Breast epithelium (tissue), 4 donors: ENCODE measurements around the gene SNX33. TPM values are rescaled to one million over a fixed set of nuclear protein-coding genes. Genes with fewer than 3 reads are reported as not detected.
A peak's percentile ranks its signal among the peaks of the same experiment; 100 is the strongest.

Experiments
- DNase-seq, 2 donors: peaks; one replicate each; pipeline ENCODE4 v3.0.0-alpha.2; 2019; ENCODE audit warnings: low spot score in 2 of 2
- H3K27ac ChIP-seq, 2 donors: fragments of 200-600 bp; sonication (generic) in 1 of 2; one replicate each; pipeline ENCODE4 v1.5.1; 2016 to 2019; ENCODE audit warnings: mild to moderate bottlenecking in 1 of 2
- H3K27me3 ChIP-seq, 2 donors: fragments of 200-600 bp; sonication (generic) in 1 of 2; one replicate each; pipeline versions ENCODE4 v1.5.1 to v1.6.0; 2017 to 2019; ENCODE audit warnings: control low read depth in 1 of 2, mild to moderate bottlenecking in 1 of 2
- H3K36me3 ChIP-seq: fragments of 200-600 bp; one replicate; pipeline ENCODE4 v1.5.1; 2019
- H3K4me1 ChIP-seq, 2 donors: fragments of 200-600 bp; sonication (generic); one replicate each; pipeline ENCODE4 v1.5.1; 2016 to 2019; ENCODE audit warnings: control low read depth in 1 of 2
- H3K4me3 ChIP-seq, 3 donors: fragments of 200-600 bp; sonication (generic); 1 replicate in 2 of 3; 2 replicates in 1 of 3; pipeline ENCODE4 v1.5.1; 2016 to 2019; ENCODE audit warnings: mild to moderate bottlenecking in 3 of 3, moderate library complexity in 2 of 3
- H3K9me3 ChIP-seq, 2 donors: fragments of 200-600 bp; sonication (generic) in 1 of 2; one replicate each; pipeline ENCODE4 v1.5.1; 2016 to 2019; ENCODE audit warnings: control low read depth in 1 of 2
- CTCF ChIP-seq, 3 donors: fragments of 450-650 bp; IDR thresholded peaks; one replicate each; pipeline ENCODE4 v1.5.1; 2016 to 2017; ENCODE audit warnings: antibody characterized with exemption in 3 of 3, mild to moderate bottlenecking in 3 of 3, moderate library complexity in 3 of 3
- POLR2A ChIP-seq: fragments of 450-650 bp; IDR thresholded peaks from one replicate; pipeline ENCODE4 v1.6.1; 2016; ENCODE audit warnings: antibody characterized with exemption, mild to moderate bottlenecking, moderate library complexity
- POLR2AphosphoS5 ChIP-seq, 3 donors: sonication (generic); formaldehyde crosslinking; IDR thresholded peaks; one replicate each; pipeline ENCODE4 v1.6.1; 2017; ENCODE audit warnings: antibody characterized with exemption in 3 of 3
- intact Hi-C: fragments of 100-400 bp; cut with DNase I; formaldehyde crosslinking; loops from one replicate; pipeline ENCODE4 v1.15.1; 2023; ENCODE audit warnings: low total_unique reads
- total RNA-seq, 3 donors: library from RNA; depleted of rRNA; stranded (reverse); fragments of >200 nt; gene quantifications; one replicate each; pipeline ENCODE4 v1.1.0, GENCODE V29; 2016

The SNX33 gene
- total RNA-seq, 3 donors from 2014 or later = 32.8 to 42.7 (median 36.3) TPM

- H3K27ac ChIP-seq = peak overlapping the region; percentile 93 to 98
- TF ChIP-seq POLR2A (no peak), CTCF (IDR thresholded peaks at IDR 0.05) (no peak), POLR2AphosphoS5 (IDR thresholded peaks at IDR 0.05) (no peak)
- intact Hi-C loops = no loop called here
- H3K4me1 ChIP-seq = peaks cover 16 to 47% of the 10 kb centered on the region in 2 donors
- H3K4me3 ChIP-seq = peak overlapping the region; percentile 77 to 91 (median 90)
- no peaks in the 10 kb centered on the region for H3K27me3 ChIP-seq
- H3K36me3 ChIP-seq = no peaks in the 10 kb centered on the region
- H3K9me3 ChIP-seq = no peaks in the 10 kb centered on the region
- peak in 1 of 2 donors; percentile 31 for DNase-seq
Measured at GRCh38 chr15:75648156-75649000, 666 bp downstream of the SNX33 start.

GRCh38 chr15:75649045-75649761 lies 1.5 kb downstream of the SNX33 start:
- H3K27ac ChIP-seq = peak overlapping the region; percentile 93 to 98
- H3K27me3 ChIP-seq = no peaks in the 10 kb centered on the region
- no peak for DNase-seq
- intact Hi-C loops = no loop called here
- peak overlapping the region; percentile 77 to 91 (median 90) for H3K4me3 ChIP-seq
- no peak for TF ChIP-seq POLR2AphosphoS5 (IDR thresholded peaks at IDR 0.05)
- TF ChIP-seq CTCF (IDR thresholded peaks at IDR 0.05) = no peak
- TF ChIP-seq POLR2A = no peak
- H3K4me1 ChIP-seq = peaks cover 16 to 54% of the 10 kb centered on the region in 2 donors
- no peaks in the 10 kb centered on the region for H3K36me3 ChIP-seq
- no peaks in the 10 kb centered on the region for H3K9me3 ChIP-seq

- H3K4me3 ChIP-seq = peak overlapping the region; percentile 77 to 91 (median 90)
- H3K4me1 ChIP-seq = peaks cover 16 to 56% of the 10 kb centered on the region in 2 donors
- no peaks in the 10 kb centered on the region for H3K27me3 ChIP-seq
- no peak for DNase-seq
- H3K27ac ChIP-seq = peak overlapping the region; percentile 93 to 98
- intact Hi-C loops = no loop called here
- H3K36me3 ChIP-seq = no peaks in the 10 kb centered on the region
- TF ChIP-seq CTCF (IDR thresholded peaks at IDR 0.05) (no peak), POLR2AphosphoS5 (IDR thresholded peaks at IDR 0.05) (no peak), POLR2A (no peak)
- H3K9me3 ChIP-seq = no peaks in the 10 kb centered on the region
Measured at GRCh38 chr15:75649848-75650247, 2.1 kb downstream of the SNX33 start.

GRCh38 chr15:75650908-75651809 lies 3.4 kb downstream of the SNX33 start:
- Histone ChIP-seq H3K36me3 (no peaks in the 10 kb centered on the region), H3K27me3 (no peaks in the 10 kb centered on the region), H3K4me3 (peak overlapping the region; percentile 77 to 91 (median 90)), H3K4me1 (peaks cover 16 to 57% of the 10 kb centered on the region in 2 donors), H3K9me3 (no peaks in the 10 kb centered on the region), H3K27ac (peak overlapping the region; percentile 43 to 98)
- TF ChIP-seq CTCF (IDR thresholded peaks at IDR 0.05) (no peak), POLR2AphosphoS5 (IDR thresholded peaks at IDR 0.05) (no peak), POLR2A (no peak)
- intact Hi-C loops = no loop called here
- no peak for DNase-seq
